Endothelial cell of umbilical vein (primary cell): Measurements from ENCODE around the gene ANKUB1. TPM values are rescaled to one million over a fixed set of nuclear protein-coding genes. Genes with fewer than 3 reads are reported as not detected.

Source experiments
- BruUV-seq: library from RNA; stranded (reverse); fragments of 400-500 nt; replicated peaks from 2 replicates; lab custom pipeline; 2021; lab: Mats Ljungman, UMichigan
- CTCF ChIA-PET: fragments of 300-600, 350-600 bp; sonication (Branson Sonifier 250); formaldehyde crosslinking; loops from one replicate; lab custom pipeline; 2021; ENCODE audit warnings: antibody characterized with exemption, inconsistent platforms; lab: Charles Lee
- POLR2A ChIA-PET: fragments of 300-600, 350-600 bp; sonication (Branson Sonifier 250); formaldehyde crosslinking; loops from one replicate; lab custom pipeline; 2021; ENCODE audit warnings: antibody characterized with exemption, inconsistent platforms; lab: Charles Lee
- DNase-seq: peaks from one replicate; pipeline ENCODE4 v3.0.0-alpha.2; 2011; ENCODE audit warnings: low read depth, low spot score
- FAIRE-seq: peaks from 2 replicates; lab custom pipeline; 2011; peaks lifted over from hg19 to GRCh38; lab: Jason Lieb, UNC
- H2AFZ ChIP-seq: 2 replicates; pipeline ENCODE4 v1.6.0; 2012; ENCODE audit warnings: low read depth, low read length, control low read depth, inconsistent platforms
- H3K27ac ChIP-seq: 2 replicates; pipeline ENCODE4 v1.5.1; 2011; ENCODE audit warnings: low read depth, mild to moderate bottlenecking, control low read depth, low read length, moderate library complexity; ENCODE audit not compliant: insufficient read depth
- H3K27me3 ChIP-seq, 2 experiments: 2 replicates each; pipeline versions ENCODE4 v1.6.0 to v1.6.1; 2011; ENCODE audit warnings: low read length in 2 of 2, mixed read lengths in 1 of 2; ENCODE audit not compliant: control insufficient read depth in 2 of 2, insufficient read depth in 2 of 2
- H3K36me3 ChIP-seq, 2 experiments: 2 replicates in 1 of 2; 3 replicates in 1 of 2; pipeline ENCODE4 v1.5.1; 2011; ENCODE audit warnings: low read length in 2 of 2, mild to moderate bottlenecking in 1 of 2, moderate library complexity in 1 of 2; ENCODE audit not compliant: control insufficient read depth in 2 of 2, insufficient read depth in 2 of 2; ENCODE audit errors: extremely low read depth in 1 of 2
- H3K4me1 ChIP-seq: 3 replicates; pipeline ENCODE4 v1.5.1; 2011; ENCODE audit warnings: mild to moderate bottlenecking, low read length; ENCODE audit not compliant: control insufficient read depth, insufficient read depth; ENCODE audit errors: extremely low read depth
- H3K4me2 ChIP-seq: 2 replicates; pipeline ENCODE4 v1.6.1; 2011; ENCODE audit warnings: low read length, control low read depth, mixed read lengths; ENCODE audit not compliant: insufficient read depth
- H3K4me3 ChIP-seq, 3 experiments: fragments of 200-600 bp in 1 of 3; sonication (generic), shearing (Covaris generic) in 1 of 3; replicated peaks in 1 of 3; 2 replicates each; pipeline ENCODE4 v1.5.1; 2011 to 2016; ENCODE audit warnings: control low read depth in 3 of 3, low read length in 3 of 3, mild to moderate bottlenecking in 2 of 3, inconsistent platforms in 1 of 3, low read depth in 1 of 3, moderate library complexity in 1 of 3; ENCODE audit not compliant: insufficient read depth in 1 of 3
- H3K79me2 ChIP-seq: 2 replicates; pipeline ENCODE4 v1.6.0; 2012; ENCODE audit warnings: low read length, inconsistent platforms; ENCODE audit not compliant: control insufficient read depth, insufficient read depth
- H3K9ac ChIP-seq: replicated peaks from 2 replicates; pipeline ENCODE3; 2011; ENCODE audit warnings: low read length, control low read depth; ENCODE audit not compliant: insufficient read depth; ENCODE audit errors: extremely low read depth
- H3K9me1 ChIP-seq: replicated peaks from 3 replicates; pipeline ENCODE4 v1.6.0; 2011; ENCODE audit warnings: mild to moderate bottlenecking, low read length; ENCODE audit not compliant: control insufficient read depth, insufficient read depth; ENCODE audit errors: extremely low read depth
- H3K9me3 ChIP-seq: replicated peaks from 2 replicates; pipeline ENCODE4 v1.5.1; 2012; ENCODE audit warnings: low read length, inconsistent platforms; ENCODE audit not compliant: control insufficient read depth, insufficient read depth
- H4K20me1 ChIP-seq: replicated peaks from 2 replicates; pipeline ENCODE3; 2011; ENCODE audit warnings: mild to moderate bottlenecking, low read length; ENCODE audit not compliant: control insufficient read depth, insufficient read depth; ENCODE audit errors: extremely low read depth
- CTCF ChIP-seq, 2 donors: IDR thresholded peaks; 1 replicate in 1 of 2; 2 replicates in 1 of 2; pipeline ENCODE4 v1.5.1; 2011; ENCODE audit warnings: low read length in 2 of 2, mild to moderate bottlenecking in 2 of 2, moderate library complexity in 2 of 2, control low read depth in 1 of 2, inconsistent platforms in 1 of 2, low read depth in 1 of 2; ENCODE audit not compliant: insufficient read depth in 1 of 2; ENCODE audit errors: extremely low read depth in 1 of 2
- EZH2 ChIP-seq: IDR thresholded peaks from 2 replicates; pipeline ENCODE4 v1.6.1; 2012; ENCODE audit warnings: borderline replicate concordance, low read depth, mild to moderate bottlenecking, moderate library complexity, low read length, inconsistent platforms; ENCODE audit not compliant: severe bottlenecking
- FOS ChIP-seq: IDR thresholded peaks from 2 replicates; pipeline ENCODE4 v1.6.1; 2011; ENCODE audit warnings: mild to moderate bottlenecking, low read length, moderate library complexity, borderline replicate concordance; ENCODE audit not compliant: insufficient read depth
- GATA2 ChIP-seq: IDR thresholded peaks from 2 replicates; pipeline ENCODE4 v1.7.0; 2011; ENCODE audit warnings: low read depth, mild to moderate bottlenecking, moderate library complexity, mixed read lengths, low read length; ENCODE audit not compliant: insufficient read length, insufficient read depth
- JUN ChIP-seq: IDR thresholded peaks from 2 replicates; pipeline ENCODE4 v1.6.1; 2011; ENCODE audit warnings: borderline replicate concordance, low read depth; ENCODE audit not compliant: insufficient read length, insufficient read depth
- MAX ChIP-seq: IDR thresholded peaks from 2 replicates; pipeline ENCODE4 v1.6.1; 2011; ENCODE audit not compliant: insufficient read depth, insufficient read length
- MYC ChIP-seq: IDR thresholded peaks from one replicate; pipeline ENCODE4 v1.6.1; 2011; ENCODE audit warnings: mild to moderate bottlenecking, low read depth, low read length
- POLR2A ChIP-seq: IDR thresholded peaks from 2 replicates; pipeline ENCODE4 v1.6.1; 2012; ENCODE audit warnings: low read depth, mild to moderate bottlenecking, control low read depth, low read length
- POLR2AphosphoS5 ChIP-seq: IDR thresholded peaks from 2 replicates; pipeline ENCODE4 v1.6.1; 2012; ENCODE audit warnings: low read depth, mild to moderate bottlenecking, control low read depth, low read length, moderate library complexity; ENCODE audit not compliant: insufficient read depth
- dilution Hi-C: fragments of 300-500 bp; cut with MboI; formaldehyde crosslinking; loops from one replicate; pipeline ENCODE4 v1.15.0; 2019; ENCODE audit warnings: low sequenced_read_pairs; ENCODE audit not compliant: extremely low pct_ligation_motif_present
- intact Hi-C: fragments of 100-400 bp; cut with micrococcal nuclease; formaldehyde crosslinking; loops from one replicate; pipeline ENCODE4 v1.10.0; 2022
- polyA plus RNA-seq, 4 experiments: library from polyadenylated mRNA; depleted of rRNA in 3 of 4; stranded (reverse) in 3 of 4; unstranded in 1 of 4; fragments of >200 nt; gene quantifications; 2 replicates each; pipeline versions ENCODE4 v1.2.1 to v1.2.3, GENCODE V29; 2011 to 2012; ENCODE audit warnings: missing spikeins in 1 of 4
- total RNA-seq: library from RNA; stranded (reverse); gene quantifications from 2 replicates; pipeline ENCODE4 v1.2.3, GENCODE V29; 2021

The ANKUB1 gene
- total and polyA plus RNA-seq, 2 donors (not counting 3 experiments of a cell fraction or from before 2014, with no cell fraction given) = not detected

GRCh38 chr3:149736175-149736952 lies 56.0 kb downstream of the ANKUB1 start:
- no TSS peak for BruUV-seq

More at GRCh38 chr3:149736175-149736952, 56.0 kb downstream of the ANKUB1 start:
- CTCF ChIA-PET = interaction anchor here (0.7 to 1.2 kb wide), 4 partner anchors 16 to 32 kb away, joined by 3 to 4 read pairs (median 3); no protein-coding TSS in a partner anchor
- peak; percentile 29 for DNase-seq
- Histone ChIP-seq H3K9ac (no peak overlapping the region), H3K4me2 (no peak overlapping the region), H3K9me3 (no peaks in the 10 kb centered on the region), H3K4me1 (no peaks in the 10 kb centered on the region), H3K27me3 (no peaks in the 10 kb centered on the region), H4K20me1 (no peaks in the 10 kb centered on the region), H2AFZ (no peak overlapping the region), H3K9me1 (no peaks in the 10 kb centered on the region), H3K27ac (no peak overlapping the region), H3K79me2 (no peaks in the 10 kb centered on the region), H3K4me3 (no peak overlapping the region), H3K36me3 (peaks cover 0 to 3% of the 10 kb centered on the region in 2 experiments)
- POLR2A ChIA-PET = no interaction called here
- no peak for TF ChIP-seq POLR2AphosphoS5
- no peak for TF ChIP-seq FOS
- no peak for TF ChIP-seq GATA2
- TF ChIP-seq POLR2A = no peak
- TF ChIP-seq MAX = no peak
- TF ChIP-seq EZH2 = no peak
- no peak for TF ChIP-seq MYC
- no peak for TF ChIP-seq JUN
- no peak for TF ChIP-seq CTCF (IDR thresholded peaks at IDR 0.05; ENCODE audit: extremely low read depth in 1 of 2, insufficient read depth in 1 of 2, low read depth in 1 of 2, low read length in 2 of 2)
- no peak for FAIRE-seq
- intact Hi-C loops (no loop called here), dilution Hi-C loops (loop anchor here (25.0 kb wide), 1 partner anchor 224 kb away; no protein-coding TSS in a partner anchor)
